CD14-positive monocyte (primary cell): ENCODE data around the gene CASP14. TPM values are rescaled to one million over a fixed set of nuclear protein-coding genes. Genes with fewer than 3 reads are reported as not detected.
A peak's percentile ranks its signal among the peaks of the same experiment; 100 is the strongest.

Experiments used
- DNase-seq, 3 donors: peaks; one replicate each; pipeline ENCODE4 v3.0.0-alpha.2; 2011 to 2022
- H2AFZ ChIP-seq: 2 replicates; pipeline ENCODE4 v1.6.0; 2012; ENCODE audit warnings: mild to moderate bottlenecking, low read depth, low read length, inconsistent platforms; ENCODE audit not compliant: insufficient read depth, poor library complexity, severe bottlenecking
- H3K27ac ChIP-seq, 2 donors: 1 replicate in 1 of 2; 2 replicates in 1 of 2; pipeline ENCODE4 v1.5.1; 2012 to 2013; ENCODE audit warnings: low read length in 2 of 2, control low read depth in 1 of 2, inconsistent platforms in 1 of 2, low read depth in 1 of 2, mild to moderate bottlenecking in 1 of 2
- H3K27me3 ChIP-seq, 2 donors: one replicate each; pipeline versions ENCODE4 v1.6.0 to v1.6.1; 2011 to 2013; ENCODE audit warnings: low read length in 2 of 2; ENCODE audit not compliant: control insufficient read depth in 2 of 2, insufficient read depth in 2 of 2
- H3K36me3 ChIP-seq, 2 donors: replicated peaks in 1 of 2; 1 replicate in 1 of 2; 2 replicates in 1 of 2; pipeline versions ENCODE4 v1.5.1 to v1.6.1; 2012 to 2013; ENCODE audit warnings: low read length in 2 of 2, control low read depth in 1 of 2, inconsistent platforms in 1 of 2, mild to moderate bottlenecking in 1 of 2; ENCODE audit not compliant: insufficient read depth in 2 of 2, control insufficient read depth in 1 of 2
- H3K4me1 ChIP-seq, 2 donors: 1 replicate in 1 of 2; 2 replicates in 1 of 2; pipeline versions ENCODE4 v1.5.1 to v1.6.1; 2012 to 2013; ENCODE audit warnings: low read length in 2 of 2, control low read depth in 1 of 2, inconsistent platforms in 1 of 2, mild to moderate bottlenecking in 1 of 2, moderate library complexity in 1 of 2; ENCODE audit not compliant: insufficient read depth in 2 of 2, control insufficient read depth in 1 of 2
- H3K4me2 ChIP-seq: replicated peaks from 2 replicates; pipeline ENCODE3; 2012; ENCODE audit warnings: low read length, moderate library complexity, mild to moderate bottlenecking; ENCODE audit not compliant: poor library complexity, severe bottlenecking; ENCODE audit errors: extremely low read depth
- H3K4me3 ChIP-seq, 3 experiments: fragments of 200-600 bp in 1 of 3; sonication (generic) in 1 of 3; replicated peaks in 1 of 3; 1 replicate in 2 of 3; 2 replicates in 1 of 3; pipeline ENCODE4 v1.5.1; 2011 to 2013; ENCODE audit warnings: low read length in 3 of 3, mild to moderate bottlenecking in 3 of 3, control low read depth in 2 of 3, low read depth in 2 of 3, inconsistent platforms in 1 of 3, moderate library complexity in 1 of 3
- H3K79me2 ChIP-seq: 2 replicates; pipeline ENCODE4 v1.6.0; 2012; ENCODE audit warnings: mild to moderate bottlenecking, control low read depth, inconsistent platforms, low read length, moderate library complexity; ENCODE audit not compliant: insufficient read depth
- H3K9ac ChIP-seq: 2 replicates; pipeline ENCODE4 v1.6.0; 2017; ENCODE audit warnings: low read length, mild to moderate bottlenecking; ENCODE audit not compliant: insufficient read depth, poor library complexity, severe bottlenecking
- H3K9me3 ChIP-seq, 2 donors: replicated peaks in 1 of 2; 1 replicate in 1 of 2; 2 replicates in 1 of 2; pipeline versions ENCODE4 v1.5.1 to v1.6.1; 2012 to 2013; ENCODE audit warnings: low read length in 2 of 2, control low read depth in 1 of 2; ENCODE audit not compliant: control insufficient read depth in 1 of 2, insufficient read depth in 1 of 2
- H4K20me1 ChIP-seq: 2 replicates; pipeline ENCODE4 v1.6.0; 2012; ENCODE audit warnings: mild to moderate bottlenecking, low read length, control low read depth, moderate library complexity; ENCODE audit not compliant: insufficient read depth
- H3K27ac Mint-ChIP-seq, 7 donors: one replicate each; pipeline ENCODE4 v1.8.0; 2020; ENCODE audit warnings: mild to moderate bottlenecking in 7 of 7, mixed read lengths in 7 of 7, moderate library complexity in 6 of 7, inconsistent platforms in 2 of 7
- H3K27me3 Mint-ChIP-seq, 3 donors: one replicate each; pipeline ENCODE4 v1.8.0; 2021 to 2022; ENCODE audit warnings: low read depth in 3 of 3, mild to moderate bottlenecking in 3 of 3, mixed read lengths in 3 of 3, moderate library complexity in 3 of 3, inconsistent platforms in 1 of 3
- H3K36me3 Mint-ChIP-seq, 2 donors: one replicate each; pipeline ENCODE4 v1.8.0; 2020; ENCODE audit warnings: mixed read lengths in 2 of 2, inconsistent platforms in 1 of 2, mild to moderate bottlenecking in 1 of 2
- H3K4me1 Mint-ChIP-seq: one replicate; pipeline ENCODE4 v1.8.0; 2020; ENCODE audit warnings: mild to moderate bottlenecking, mixed read lengths
- H3K4me3 Mint-ChIP-seq, 2 donors: one replicate each; pipeline ENCODE4 v1.8.0; 2020; ENCODE audit warnings: mild to moderate bottlenecking in 2 of 2, mixed read lengths in 2 of 2, moderate library complexity in 1 of 2
- H3K9me3 Mint-ChIP-seq, 7 donors: one replicate each; pipeline ENCODE4 v1.8.0; 2020 to 2022; ENCODE audit warnings: mixed read lengths in 7 of 7, mild to moderate bottlenecking in 6 of 7, moderate library complexity in 6 of 7, inconsistent platforms in 2 of 7
- WGBS: methylation state at CpG from one replicate; pipeline ENCODE4 v1.1.5; 2013; ENCODE audit warnings: missing lambda C conversion rate; ENCODE audit not compliant: insufficient coverage; 5-methylcytosine and 5-hydroxymethylcytosine counted together
- intact Hi-C, 2 donors: fragments of 100-400 bp; cut with micrococcal nuclease; formaldehyde crosslinking; loops; one replicate each; pipeline versions ENCODE4 v1.15.0 to v1.15.1; 2023
- polyA minus RNA-seq: library from RNA; depleted of rRNA, polyadenylated mRNA; stranded (reverse); fragments of >200 nt; gene quantifications from 2 replicates; pipeline ENCODE4 v1.2.3, GENCODE V29; 2012
- polyA plus RNA-seq, 3 donors: library from polyadenylated mRNA; depleted of rRNA in 1 of 3; unstranded in 2 of 3; stranded (reverse) in 1 of 3; fragments of 300-500 nt in 2 of 3; fragments of >200 nt in 1 of 3; fragmentation: Illumina TruSeq in 2 of 3; gene quantifications; 1 replicate in 2 of 3; 2 replicates in 1 of 3; pipeline ENCODE4 v1.2.3, GENCODE V29; 2012 to 2021
- total RNA-seq, 12 experiments: library from RNA in 1 of 12; stranded (reverse) in 1 of 12; fragments of 120-200 nt in 1 of 12; gene quantifications; one replicate each; pipeline ENCODE4 v1.2.4 and lab custom pipeline; 2013 to 2026; ENCODE audit warnings: mixed read lengths in 6 of 12, inconsistent platforms in 1 of 12
- TF ChIP-seq, protein P1 (sequence below): fragments of 200-600 bp; IDR thresholded peaks from one replicate; pipeline ENCODE4 v1.8.0; 2022; ENCODE audit warnings: antibody characterized with exemption, mild to moderate bottlenecking

Gene CASP14, protein sequence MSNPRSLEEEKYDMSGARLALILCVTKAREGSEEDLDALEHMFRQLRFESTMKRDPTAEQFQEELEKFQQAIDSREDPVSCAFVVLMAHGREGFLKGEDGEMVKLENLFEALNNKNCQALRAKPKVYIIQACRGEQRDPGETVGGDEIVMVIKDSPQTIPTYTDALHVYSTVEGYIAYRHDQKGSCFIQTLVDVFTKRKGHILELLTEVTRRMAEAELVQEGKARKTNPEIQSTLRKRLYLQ
- total RNA-seq (2013), result not detected
- polyA plus RNA-seq (not detected), polyA minus RNA-seq (not detected in 2 replicates), total RNA-seq (lab: John Stamatoyannopoulos, UW) (0 to 0.60 (median 0) reads per million in 11 experiments)

DNA sequence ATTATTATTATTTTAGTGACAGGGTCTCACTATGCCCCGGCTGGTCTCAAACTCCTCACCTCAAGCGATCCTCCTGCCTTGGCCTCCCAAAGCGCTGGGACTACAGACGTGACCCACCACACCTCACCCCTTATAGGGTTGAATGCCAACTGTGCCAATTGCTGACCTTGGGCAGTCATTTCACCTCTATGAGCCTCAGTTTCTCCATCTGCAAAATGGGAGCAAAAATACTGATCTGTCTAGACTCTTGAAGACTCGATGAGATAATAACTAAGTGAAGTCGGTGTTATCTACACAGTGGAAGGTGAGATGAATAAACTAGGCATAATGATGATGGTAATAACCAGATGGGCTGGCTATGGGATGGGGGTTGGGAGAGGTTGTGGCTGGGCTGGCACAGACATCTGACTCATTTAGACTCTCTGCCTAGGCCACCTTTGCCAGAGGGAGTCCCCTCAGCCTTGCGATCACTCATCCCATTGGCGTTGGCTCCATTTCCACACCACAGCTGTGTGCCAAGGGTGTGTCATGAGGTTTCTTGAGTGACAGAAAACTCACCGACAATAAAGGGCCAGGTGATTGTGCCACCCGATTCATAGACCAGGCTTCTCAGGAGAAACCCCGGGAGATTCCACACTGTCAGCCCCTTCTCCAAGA is at the start of gene CASP14:
TSS of gene CASP14 (plus strand) at position 596 of the 657 bp plus-strand sequence. CDS start 2,772 bp downstream, outside the sequence.
- 94% methylated on average over 5 of the region's 11 CpGs for WGBS

DNA sequence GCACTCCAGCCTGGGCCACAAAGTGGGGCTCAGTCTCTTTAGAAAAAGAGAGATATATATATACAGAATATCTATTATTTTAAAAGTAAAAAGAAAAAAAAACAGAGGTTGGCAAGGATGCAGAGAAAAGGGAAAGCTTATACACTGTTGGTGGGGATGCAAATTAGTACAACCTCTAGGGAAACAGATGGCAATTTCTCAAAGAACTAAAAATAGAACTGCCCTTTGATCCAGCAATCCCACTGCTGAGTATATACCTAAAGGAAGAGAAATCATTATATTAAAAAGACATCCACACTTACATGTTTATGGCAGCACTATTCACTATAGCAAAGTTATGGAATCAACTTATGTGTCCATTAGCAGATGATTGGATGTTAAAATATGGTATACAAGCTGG is 41.0 kb upstream of the CASP14 start:
- no peak overlapping the region for H3K9ac ChIP-seq
- DNase-seq, result no peak
- Mint-ChIP-seq H3K4me1 (no peaks in the 10 kb centered on the region), H3K9me3 (peaks cover 0 to 3% (median 0%) of the 10 kb centered on the region in 7 donors), H3K27ac (no peak overlapping the region), H3K4me3 (peak overlapping the region in 1 of 2 donors; percentile 30), H3K27me3 (peaks cover 29 to 46% (median 43%) of the 10 kb centered on the region in 3 donors), H3K36me3 (peaks cover 0 to 2% of the 10 kb centered on the region in 2 donors)
- H3K4me3 ChIP-seq, result no peak overlapping the region
- TF ChIP-seq, protein P1, sequence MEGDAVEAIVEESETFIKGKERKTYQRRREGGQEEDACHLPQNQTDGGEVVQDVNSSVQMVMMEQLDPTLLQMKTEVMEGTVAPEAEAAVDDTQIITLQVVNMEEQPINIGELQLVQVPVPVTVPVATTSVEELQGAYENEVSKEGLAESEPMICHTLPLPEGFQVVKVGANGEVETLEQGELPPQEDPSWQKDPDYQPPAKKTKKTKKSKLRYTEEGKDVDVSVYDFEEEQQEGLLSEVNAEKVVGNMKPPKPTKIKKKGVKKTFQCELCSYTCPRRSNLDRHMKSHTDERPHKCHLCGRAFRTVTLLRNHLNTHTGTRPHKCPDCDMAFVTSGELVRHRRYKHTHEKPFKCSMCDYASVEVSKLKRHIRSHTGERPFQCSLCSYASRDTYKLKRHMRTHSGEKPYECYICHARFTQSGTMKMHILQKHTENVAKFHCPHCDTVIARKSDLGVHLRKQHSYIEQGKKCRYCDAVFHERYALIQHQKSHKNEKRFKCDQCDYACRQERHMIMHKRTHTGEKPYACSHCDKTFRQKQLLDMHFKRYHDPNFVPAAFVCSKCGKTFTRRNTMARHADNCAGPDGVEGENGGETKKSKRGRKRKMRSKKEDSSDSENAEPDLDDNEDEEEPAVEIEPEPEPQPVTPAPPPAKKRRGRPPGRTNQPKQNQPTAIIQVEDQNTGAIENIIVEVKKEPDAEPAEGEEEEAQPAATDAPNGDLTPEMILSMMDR, result no peak
- no peaks in the 10 kb centered on the region for H4K20me1 ChIP-seq
- intact Hi-C loops, result no loop called here
- H3K36me3 ChIP-seq, result no peaks in the 10 kb centered on the region
- H3K4me2 ChIP-seq, result no peak overlapping the region
- no peak overlapping the region for H2AFZ ChIP-seq
- H3K4me1 ChIP-seq, result no peaks in the 10 kb centered on the region
- no peaks in the 10 kb centered on the region for H3K79me2 ChIP-seq
- H3K27ac ChIP-seq, result no peak overlapping the region
- H3K27me3 ChIP-seq, result peaks cover 0 to 32% of the 10 kb centered on the region in 2 donors
- no peaks in the 10 kb centered on the region for H3K9me3 ChIP-seq

More for the DNA sequence above, at the start of gene CASP14:
- no peaks in the 10 kb centered on the region for H3K79me2 ChIP-seq
- no peak for DNase-seq
- H3K27ac ChIP-seq, result no peak within 1 kb of the TSS
- no peak within 1 kb of the TSS for H3K4me3 Mint-ChIP-seq
- H3K4me2 ChIP-seq, result no peak within 1 kb of the TSS
- H3K4me1 ChIP-seq, result no peaks in the 10 kb centered on the region
- intact Hi-C loops, result no loop called here
- no peaks in the 10 kb centered on the region for H3K9me3 ChIP-seq
- no peak within 1 kb of the TSS for H2AFZ ChIP-seq
- no peaks in the 10 kb centered on the region for H4K20me1 ChIP-seq
- H3K27me3 ChIP-seq, result no peaks in the 10 kb centered on the region
- H3K36me3 ChIP-seq, result no peaks in the 10 kb centered on the region
- peaks cover 4 to 9% (median 6%) of the 10 kb centered on the region in 3 donors for H3K27me3 Mint-ChIP-seq
- TF ChIP-seq, protein P1, result no peak
- no peaks in the 10 kb centered on the region for H3K36me3 Mint-ChIP-seq
- H3K9ac ChIP-seq, result no peak within 1 kb of the TSS
- H3K4me1 Mint-ChIP-seq, result no peaks in the 10 kb centered on the region
- peak within 1 kb of the TSS in 1 of 7 donors; percentile 57 for H3K27ac Mint-ChIP-seq
- H3K9me3 Mint-ChIP-seq, result peaks cover 0 to 9% (median 2%) of the 10 kb centered on the region in 7 donors
- no peak within 1 kb of the TSS for H3K4me3 ChIP-seq
